GM19328 (cell line): ENCODE measurements around the gene PPP1R8.

Experiments
- ATAC-seq: cut with Tn5 transposase; IDR thresholded peaks from one replicate; pipeline ENCODE4 v1.9.1; 2021; ENCODE audit warnings: mild to moderate bottlenecking, moderate library complexity; ENCODE audit not compliant: unreplicated experiment

The PPP1R8 gene

GRCh38 chr1:27887215-27888021, 56.8 kb downstream of the PPP1R8 start:
- no peak for ATAC-seq

GRCh38 chr1:27889506-27889905, 58.9 kb downstream of the PPP1R8 start:
- no peak for ATAC-seq

- ATAC-seq, result no peak
These were observed 60.8 kb downstream of the PPP1R8 start for GRCh38 chr1:27891196-27891889.

GRCh38 chr1:27894521-27894920, 63.9 kb downstream of the PPP1R8 start:
- no peak for ATAC-seq
